Activated T-cell treated with anti-CD3 and anti-CD28 coated beads, Interleukin-2, amount 50 U/mL, for 4 hours (primary cell): ENCODE data around the gene RNASEH1. TPM values are rescaled to one million over a fixed set of nuclear protein-coding genes. Genes with fewer than 3 reads are reported as not detected.
A peak's percentile ranks its signal among the peaks of the same experiment; 100 is the strongest.

ENCODE experiments used
- ATAC-seq, 2 donors: fragments of 200-7000 bp; cut with Tn5 transposase; one replicate each; pipeline ENCODE4 v1.10.0; 2021
- DNase-seq: peaks from one replicate; pipeline ENCODE4 v3.0.0-alpha.2; 2020
- H3K27me3 Mint-ChIP-seq: one replicate; pipeline ENCODE4 v1.8.0; 2021; ENCODE audit warnings: low read depth, mixed read lengths
- H3K36me3 Mint-ChIP-seq: one replicate; pipeline ENCODE4 v1.8.0; 2022; ENCODE audit warnings: mixed read lengths; ENCODE audit not compliant: insufficient read depth
- H3K4me1 Mint-ChIP-seq: one replicate; pipeline ENCODE4 v1.8.0; 2021; ENCODE audit warnings: low read depth, mixed read lengths
- H3K4me3 Mint-ChIP-seq: one replicate; pipeline ENCODE4 v1.8.0; 2021; ENCODE audit warnings: mild to moderate bottlenecking, moderate library complexity, mixed read lengths
- H3K9me3 Mint-ChIP-seq: one replicate; pipeline ENCODE4 v1.8.0; 2021; ENCODE audit warnings: mixed read lengths
- total RNA-seq, 3 donors: library from RNA; stranded (reverse); gene quantifications; one replicate each; pipeline ENCODE4 v1.2.1, GENCODE V29; 2021

The RNASEH1 gene
- total RNA-seq, 3 donors from 2014 or later: 34.0 to 36.7 (median 36.0) TPM

GRCh38 chr2:3547915-3548314 lies 10.2 kb downstream of the RNASEH1 start:
- no peaks in the 10 kb centered on the region for H3K9me3 Mint-ChIP-seq
- no peak for ATAC-seq
- no peak overlapping the region for H3K4me3 Mint-ChIP-seq
- no peak for DNase-seq
- H3K27me3 Mint-ChIP-seq: no peaks in the 10 kb centered on the region
- peaks cover 52% of the 10 kb centered on the region for H3K36me3 Mint-ChIP-seq
- no peaks in the 10 kb centered on the region for H3K4me1 Mint-ChIP-seq

DNA sequence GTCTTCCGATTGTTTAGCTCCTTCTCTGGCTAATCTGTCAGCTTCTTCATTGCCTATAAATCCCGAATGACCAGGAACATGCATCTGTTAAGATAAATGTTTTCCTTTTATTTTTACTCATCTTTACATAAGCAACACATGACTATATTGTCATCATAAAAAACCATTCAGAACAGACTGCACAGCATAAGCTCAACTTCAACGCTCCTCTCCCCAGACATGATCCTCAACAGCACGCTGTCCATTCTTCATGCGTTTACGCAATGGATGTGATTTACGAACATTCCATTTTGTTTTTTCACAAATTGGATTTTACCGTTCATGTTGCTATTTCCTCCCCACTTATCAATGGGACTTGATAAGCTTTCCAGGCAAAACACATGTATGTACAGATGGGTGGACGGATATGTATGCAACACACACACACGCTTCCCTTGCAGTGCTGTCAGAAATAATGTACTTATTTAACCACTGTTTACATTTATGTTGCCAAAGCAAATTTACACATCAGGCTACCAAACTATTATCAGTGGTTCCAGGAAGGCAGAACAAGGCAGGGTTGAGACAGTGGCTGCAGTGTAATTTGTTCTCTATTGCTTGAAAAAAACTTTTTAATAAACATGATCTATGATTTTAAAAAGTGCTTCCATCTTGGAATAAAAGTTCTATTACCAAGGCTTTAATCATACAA lies 12.2 kb downstream of the RNASEH1 start:
- no peak for DNase-seq
- Mint-ChIP-seq H3K4me3 (no peak overlapping the region), H3K27me3 (no peaks in the 10 kb centered on the region), H3K36me3 (peaks cover 61% of the 10 kb centered on the region), H3K9me3 (no peaks in the 10 kb centered on the region), H3K4me1 (no peaks in the 10 kb centered on the region)
- ATAC-seq: no peak

DNA sequence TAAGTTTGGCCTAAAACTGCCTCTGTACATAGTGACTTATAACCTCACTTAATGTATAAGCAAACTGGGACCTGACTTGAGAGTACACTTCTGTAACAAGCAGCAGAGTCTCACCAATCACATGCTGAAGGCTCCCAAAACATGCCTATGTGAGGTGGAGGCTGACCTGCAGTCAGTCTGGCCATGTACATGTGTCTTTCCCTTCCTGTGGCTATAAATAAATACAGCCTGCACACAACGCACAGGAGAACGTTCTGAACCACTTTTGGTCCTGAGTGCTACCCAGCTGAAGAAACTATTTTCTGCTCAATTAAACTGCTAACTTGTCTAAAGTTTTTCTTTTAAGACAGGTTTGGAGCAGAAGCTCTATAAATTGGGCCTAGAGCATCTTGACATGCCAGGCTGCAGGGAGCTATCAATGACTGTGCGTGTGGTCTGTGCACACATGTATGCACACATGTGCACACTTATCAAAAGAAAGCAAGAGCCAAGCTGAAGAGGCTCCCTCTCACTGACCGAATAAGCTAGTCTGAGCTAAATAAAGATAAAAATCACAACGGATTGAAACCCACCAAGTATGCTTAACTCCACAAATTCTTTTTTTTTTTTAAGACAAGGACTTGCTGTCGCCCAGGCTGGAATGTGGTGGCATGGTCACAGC lies 15.0 kb downstream of the RNASEH1 start:
- Mint-ChIP-seq H3K9me3 (no peaks in the 10 kb centered on the region), H3K4me1 (no peaks in the 10 kb centered on the region), H3K36me3 (peaks cover 47% of the 10 kb centered on the region), H3K27me3 (no peaks in the 10 kb centered on the region), H3K4me3 (no peak overlapping the region)
- ATAC-seq (no peak), DNase-seq (no peak)

DNA sequence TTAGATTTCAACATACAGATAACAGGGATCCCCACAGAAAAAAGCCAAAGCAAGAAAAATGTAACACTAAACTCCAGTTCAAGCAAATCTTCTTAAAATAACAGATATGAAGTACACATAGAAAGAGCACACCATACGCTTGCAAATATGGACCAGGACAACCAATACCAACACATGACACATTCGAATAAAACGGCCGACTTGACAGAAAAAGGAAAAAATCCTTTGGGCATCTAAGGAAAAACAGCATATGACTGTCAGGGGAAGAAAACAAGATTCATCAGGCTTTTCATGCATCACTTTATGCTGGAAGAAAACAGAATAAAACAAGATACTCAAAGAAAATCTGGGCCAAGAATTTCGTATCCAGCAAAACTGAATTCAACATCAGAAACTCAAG lies 16.0 kb downstream of the RNASEH1 start:
- Mint-ChIP-seq H3K4me3 (no peak overlapping the region), H3K36me3 (peaks cover 42% of the 10 kb centered on the region), H3K4me1 (no peaks in the 10 kb centered on the region), H3K27me3 (no peaks in the 10 kb centered on the region), H3K9me3 (no peaks in the 10 kb centered on the region)
- DNase-seq (no peak), ATAC-seq (no peak)

GRCh38 chr2:3539836-3540235 lies 18.3 kb downstream of the RNASEH1 start:
- ATAC-seq (no peak), DNase-seq (no peak)
- H3K4me1 Mint-ChIP-seq: no peaks in the 10 kb centered on the region
- no peaks in the 10 kb centered on the region for H3K9me3 Mint-ChIP-seq
- no peaks in the 10 kb centered on the region for H3K27me3 Mint-ChIP-seq
- H3K4me3 Mint-ChIP-seq: no peak overlapping the region
- H3K36me3 Mint-ChIP-seq: peaks cover 33% of the 10 kb centered on the region

DNA sequence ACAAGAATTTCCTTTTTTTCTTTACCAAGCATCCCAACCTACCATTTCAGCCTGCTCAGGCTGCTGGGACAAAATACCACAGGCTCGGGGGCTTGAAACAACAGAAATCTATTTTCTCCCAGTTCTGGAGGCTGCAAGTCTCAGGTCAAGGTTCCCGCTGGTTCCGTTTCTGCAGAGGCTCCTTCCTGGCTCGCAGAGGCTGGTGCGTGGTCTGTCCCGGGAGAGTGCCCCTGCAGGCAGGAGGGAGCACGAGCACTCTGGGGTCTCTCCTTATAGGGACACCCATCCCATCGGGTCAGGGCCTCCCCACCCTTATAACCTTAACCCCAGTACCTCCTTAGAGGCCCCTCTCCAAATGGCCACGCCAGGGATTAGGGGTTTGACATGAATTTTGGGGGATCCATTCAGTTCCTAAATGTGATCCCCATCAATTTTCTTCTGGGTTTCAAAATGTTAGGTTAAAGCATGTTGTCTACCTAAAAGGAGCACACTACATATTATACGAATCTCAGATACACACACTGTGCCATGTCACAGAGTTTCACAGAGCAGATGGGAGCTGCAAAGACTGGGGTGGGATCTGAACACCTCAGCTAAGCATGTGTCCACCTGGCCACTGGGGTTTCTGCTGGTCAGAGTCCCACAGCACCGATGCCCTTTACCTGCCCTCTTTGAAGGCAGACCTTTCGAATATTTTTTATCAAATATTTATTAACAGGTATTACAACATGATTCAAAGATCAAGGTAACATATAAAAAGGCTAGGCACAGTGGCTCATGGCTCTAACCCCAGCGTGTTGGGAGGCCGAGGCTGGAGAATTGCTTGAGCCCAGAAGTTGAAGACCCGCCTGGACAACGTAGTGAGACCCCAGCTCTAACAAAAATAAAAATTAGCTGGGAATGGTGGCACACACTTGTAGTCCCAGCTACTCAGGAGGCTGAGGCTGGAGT lies 21.2 kb downstream of the RNASEH1 start:
- ATAC-seq (peak; percentile 61 to 68), DNase-seq (no peak)
- Mint-ChIP-seq H3K9me3 (no peaks in the 10 kb centered on the region), H3K4me1 (no peaks in the 10 kb centered on the region), H3K27me3 (no peaks in the 10 kb centered on the region), H3K36me3 (peaks cover 15% of the 10 kb centered on the region), H3K4me3 (peak overlapping the region; percentile 37)

GRCh38 chr2:3535794-3536681 lies 22.1 kb downstream of the RNASEH1 start:
- Mint-ChIP-seq H3K27me3 (no peaks in the 10 kb centered on the region), H3K9me3 (no peaks in the 10 kb centered on the region), H3K4me3 (peak overlapping the region; percentile 37), H3K36me3 (peaks cover 12% of the 10 kb centered on the region), H3K4me1 (no peaks in the 10 kb centered on the region)
- peak; percentile 47 to 52 for ATAC-seq
- no peak for DNase-seq

DNA sequence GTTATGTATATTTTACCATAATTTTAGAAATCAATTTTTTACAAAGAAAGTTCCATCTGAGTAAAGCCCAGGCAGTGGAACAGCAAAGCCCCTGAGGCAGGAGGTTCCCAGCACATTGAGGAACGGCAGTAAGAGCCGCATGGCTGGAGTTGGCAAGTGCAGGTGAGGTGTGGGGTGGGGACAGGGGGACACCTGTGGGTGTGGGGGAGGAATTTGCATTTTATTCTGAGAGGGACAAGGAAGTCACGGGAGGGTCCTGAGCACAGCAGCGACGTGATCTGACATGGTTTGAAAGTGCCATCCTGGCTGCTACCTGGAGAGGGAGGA lies 22.7 kb downstream of the RNASEH1 start:
- Mint-ChIP-seq H3K4me1 (no peaks in the 10 kb centered on the region), H3K4me3 (no peak overlapping the region), H3K27me3 (no peaks in the 10 kb centered on the region), H3K9me3 (no peaks in the 10 kb centered on the region), H3K36me3 (peaks cover 7% of the 10 kb centered on the region)
- no peak for DNase-seq
- ATAC-seq: no peak

GRCh38 chr2:3534251-3534814 lies 23.8 kb downstream of the RNASEH1 start:
- no peak overlapping the region for H3K4me3 Mint-ChIP-seq
- no peak for ATAC-seq
- H3K36me3 Mint-ChIP-seq: no peaks in the 10 kb centered on the region
- no peaks in the 10 kb centered on the region for H3K9me3 Mint-ChIP-seq
- no peak for DNase-seq
- H3K27me3 Mint-ChIP-seq: no peaks in the 10 kb centered on the region
- H3K4me1 Mint-ChIP-seq: no peaks in the 10 kb centered on the region

DNA sequence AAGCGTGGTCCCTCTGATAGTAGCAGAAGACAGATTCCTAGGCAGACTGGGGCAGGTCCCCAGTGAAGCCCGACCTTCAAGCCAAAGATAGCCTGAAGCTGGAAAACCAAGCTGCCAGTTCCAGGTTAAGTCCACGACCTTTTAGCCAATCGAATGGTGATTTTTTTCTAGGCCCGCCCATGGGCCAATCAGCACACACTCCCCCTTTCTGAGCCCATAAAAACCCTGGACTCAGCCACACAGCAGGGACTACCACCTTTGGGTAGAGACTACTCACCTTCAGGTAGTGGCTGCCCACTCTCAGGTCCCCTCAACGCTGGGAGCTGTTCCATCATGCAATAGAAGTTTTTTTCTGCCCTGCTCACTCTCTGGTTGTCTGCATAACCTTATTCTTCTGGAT lies 24.3 kb downstream of the RNASEH1 start:
- no peaks in the 10 kb centered on the region for H3K36me3 Mint-ChIP-seq
- DNase-seq (no peak), ATAC-seq (no peak)
- H3K27me3 Mint-ChIP-seq: no peaks in the 10 kb centered on the region
- no peaks in the 10 kb centered on the region for H3K4me1 Mint-ChIP-seq
- H3K4me3 Mint-ChIP-seq: no peak overlapping the region
- no peaks in the 10 kb centered on the region for H3K9me3 Mint-ChIP-seq

DNA sequence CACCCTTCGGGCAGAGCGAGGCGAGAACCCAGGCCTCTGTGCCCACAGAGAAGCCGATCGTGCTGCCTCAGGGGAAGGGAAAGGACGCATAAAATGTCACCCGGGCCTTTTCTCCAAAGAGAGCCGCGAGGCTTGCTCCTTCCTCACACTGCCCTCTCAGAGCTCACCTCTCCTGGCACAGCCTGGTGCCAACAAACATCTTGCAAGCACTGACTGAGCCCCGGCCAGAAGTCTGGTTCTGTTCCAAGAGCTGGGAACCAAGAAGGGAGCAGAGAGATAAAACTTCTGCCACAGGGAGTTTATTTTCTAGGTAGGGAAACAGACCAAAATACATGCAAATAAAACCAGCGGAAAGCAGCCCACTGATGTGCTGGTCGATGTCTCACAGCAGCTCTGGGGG lies 25.2 kb downstream of the RNASEH1 start:
- Mint-ChIP-seq H3K27me3 (no peaks in the 10 kb centered on the region), H3K36me3 (no peaks in the 10 kb centered on the region), H3K4me1 (no peaks in the 10 kb centered on the region), H3K4me3 (no peak overlapping the region), H3K9me3 (no peaks in the 10 kb centered on the region)
- DNase-seq (no peak), ATAC-seq (no peak)

DNA sequence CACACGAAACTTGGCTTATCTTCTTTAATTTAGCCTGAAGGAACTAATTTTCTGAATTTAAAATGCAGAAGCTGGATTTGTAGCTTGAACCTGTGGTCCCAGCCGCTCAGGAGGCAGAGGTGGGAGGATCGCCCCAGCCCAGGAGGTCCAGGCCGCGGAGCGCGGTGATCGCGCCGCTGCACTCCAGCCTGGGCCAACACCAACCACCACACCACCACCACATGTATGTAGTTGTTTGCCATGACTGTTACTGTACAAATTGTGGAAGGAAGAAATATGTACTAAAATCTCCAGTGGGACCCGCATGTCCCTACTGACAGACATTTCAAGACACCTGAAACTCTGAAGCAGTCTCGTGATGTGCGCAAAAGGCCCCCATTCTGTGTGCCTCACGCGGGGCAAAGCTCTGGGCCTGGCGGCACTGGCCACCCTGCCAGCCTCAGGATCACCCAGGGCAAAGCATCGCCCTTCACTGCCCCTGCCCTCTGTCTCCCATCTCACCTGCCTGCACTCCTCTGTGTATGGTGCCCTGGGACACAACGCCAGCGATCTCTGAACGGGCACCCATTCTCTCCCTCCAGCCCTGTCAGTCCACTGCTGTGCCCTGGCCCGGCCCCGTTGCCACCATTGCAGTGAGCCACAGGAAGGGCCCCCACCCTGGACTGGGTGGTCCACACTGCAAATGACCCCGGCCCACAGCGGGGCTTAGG lies 28.7 kb downstream of the RNASEH1 start:
- ATAC-seq (no peak), DNase-seq (no peak)
- Mint-ChIP-seq H3K36me3 (no peaks in the 10 kb centered on the region), H3K4me3 (no peak overlapping the region), H3K9me3 (no peaks in the 10 kb centered on the region), H3K4me1 (no peaks in the 10 kb centered on the region), H3K27me3 (no peaks in the 10 kb centered on the region)
